Measurements from ENCODE around the gene TDO2.
A peak's percentile ranks its signal among the peaks of the same experiment; 100 is the strongest.

Gene TDO2

DNA sequence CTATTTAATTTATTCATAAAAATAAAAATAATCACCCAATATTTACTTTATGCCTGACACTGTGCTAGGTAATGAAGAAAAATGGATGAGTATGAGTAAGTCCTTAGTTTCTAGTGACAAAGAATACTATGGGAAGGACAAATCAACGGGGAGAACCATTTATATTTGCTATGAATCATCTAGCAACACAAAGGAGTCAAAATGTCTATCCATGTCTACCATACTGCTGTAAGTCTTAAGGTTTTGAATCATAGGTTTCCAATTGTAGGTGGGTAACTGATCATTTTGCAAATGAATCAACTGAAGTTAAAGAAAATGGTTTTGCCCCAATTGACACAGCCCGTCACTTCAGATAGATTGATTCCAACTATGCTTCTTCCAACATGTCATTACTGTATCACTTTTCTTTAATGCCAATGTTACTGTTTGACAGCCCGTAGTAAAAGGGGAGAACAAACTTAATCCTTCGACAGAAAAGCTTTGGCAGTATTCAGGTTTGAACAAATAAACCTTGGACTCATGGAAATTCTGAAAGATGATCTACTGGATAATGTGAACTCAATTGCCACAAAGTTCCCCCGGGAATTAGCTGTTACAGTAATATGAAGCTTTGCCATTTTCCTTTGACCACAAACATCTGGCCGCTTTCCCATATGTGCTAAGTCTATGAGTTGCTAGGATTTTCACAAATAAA lies 3.2 kb downstream of the TDO2 start:
- DNase-seq (ENCODE audit: low read depth), result peak; percentile 99
- TF ChIP-seq CTCF (conservative IDR thresholded peaks at IDR 0.05; ENCODE audit: low read length), result no peak
- H3K4me3 ChIP-seq (ENCODE audit: low read length), result no peak overlapping the region

GRCh38 chr4:155907556-155907955 lies 4.1 kb downstream of the TDO2 start:
- no peak for DNase-seq (ENCODE audit: low read depth)
- H3K4me3 ChIP-seq (ENCODE audit: low read length), result no peak overlapping the region
- no peak for TF ChIP-seq CTCF (conservative IDR thresholded peaks at IDR 0.05; ENCODE audit: low read length)

- H3K4me3 ChIP-seq (ENCODE audit: low read length), result no peak overlapping the region
Observed at GRCh38 chr4:155908187-155909139, 5.0 kb downstream of the TDO2 start.

DNA sequence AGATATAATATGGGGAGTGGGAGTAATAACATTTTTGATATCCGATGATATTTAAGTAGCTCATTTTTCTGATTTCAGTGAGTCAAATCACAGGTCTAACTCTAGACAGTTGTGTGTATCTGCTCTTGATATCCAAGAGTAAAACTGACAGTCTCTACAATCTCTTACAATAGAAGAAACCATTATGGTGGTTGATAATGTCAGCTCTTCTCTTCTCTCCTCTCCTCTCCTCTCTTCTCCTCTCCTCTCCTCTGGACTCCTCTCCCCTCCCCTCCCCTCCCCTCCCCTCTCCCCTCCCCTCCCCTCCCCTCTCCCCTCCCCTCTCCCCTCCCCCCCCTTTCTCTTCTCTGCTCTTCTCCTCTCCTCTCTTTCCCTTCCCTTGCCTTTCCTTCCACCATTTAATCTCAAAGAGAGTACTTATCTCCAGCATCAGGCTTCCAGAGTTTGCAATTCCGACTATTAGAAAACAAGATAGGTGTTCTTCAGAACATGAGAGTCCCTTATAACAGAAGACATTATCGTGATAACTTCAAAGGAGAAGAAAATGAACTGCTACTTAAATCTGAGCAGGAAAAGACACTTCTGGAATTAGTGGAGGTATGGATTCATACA lies 6.2 kb downstream of the TDO2 start:
- no peak for DNase-seq (ENCODE audit: low read depth)
- no peak overlapping the region for H3K4me3 ChIP-seq (ENCODE audit: low read length)
- no peak for TF ChIP-seq CTCF (conservative IDR thresholded peaks at IDR 0.05; ENCODE audit: low read length)

More at GRCh38 chr4:155908187-155909139, 5.0 kb downstream of the TDO2 start:
- no peak for DNase-seq (ENCODE audit: low read depth)
- TF ChIP-seq CTCF (conservative IDR thresholded peaks at IDR 0.05; ENCODE audit: low read length), result no peak

- H3K4me3 ChIP-seq (ENCODE audit: low read length), result no peak overlapping the region
- TF ChIP-seq CTCF (conservative IDR thresholded peaks at IDR 0.05; ENCODE audit: low read length), result no peak
- DNase-seq (ENCODE audit: low read depth), result no peak
Observed at GRCh38 chr4:155911905-155912304, 8.4 kb downstream of the TDO2 start.

DNA sequence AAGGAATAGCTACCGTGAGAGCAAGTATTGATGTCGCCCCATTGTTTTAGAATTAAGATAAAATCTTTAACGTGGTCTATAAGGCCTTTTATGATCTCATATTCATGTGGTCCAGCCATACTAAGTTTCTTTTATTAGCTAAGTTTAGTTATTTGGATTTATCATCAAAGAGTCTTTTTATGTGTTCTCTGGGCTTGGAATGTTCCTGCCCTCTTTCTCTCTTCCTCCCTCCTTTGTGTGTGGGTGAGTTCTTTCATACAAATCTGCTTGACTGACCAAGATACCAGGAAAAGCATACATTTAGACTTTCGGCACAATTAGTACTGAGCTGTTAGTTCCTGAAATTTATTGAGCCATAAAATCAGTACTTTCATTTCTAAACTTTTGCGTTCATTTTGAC lies 11.3 kb downstream of the TDO2 start:
- TF ChIP-seq CTCF (conservative IDR thresholded peaks at IDR 0.05; ENCODE audit: low read length), result no peak
- H3K4me3 ChIP-seq (ENCODE audit: low read length), result no peak overlapping the region
- no peak for DNase-seq (ENCODE audit: low read depth)
